ENCODE data around the gene SMARCC1.
"Not testable (repeated sequence)": the region's sequence is repeated elsewhere in the genome, so short reads cannot be mapped to it uniquely, and the experiment has no call there.

The SMARCC1 gene

GRCh38 chr3:47766186-47766585, 15.5 kb downstream of the SMARCC1 start:
- H3K4me3 ChIP-seq (ENCODE audit: low read length), result no peak overlapping the region
- no peak for DNase-seq (ENCODE audit: low read depth)
- TF ChIP-seq CTCF (IDR thresholded peaks at IDR 0.05; ENCODE audit: insufficient read depth, low read depth, low read length, missing control alignments), result no peak

DNA sequence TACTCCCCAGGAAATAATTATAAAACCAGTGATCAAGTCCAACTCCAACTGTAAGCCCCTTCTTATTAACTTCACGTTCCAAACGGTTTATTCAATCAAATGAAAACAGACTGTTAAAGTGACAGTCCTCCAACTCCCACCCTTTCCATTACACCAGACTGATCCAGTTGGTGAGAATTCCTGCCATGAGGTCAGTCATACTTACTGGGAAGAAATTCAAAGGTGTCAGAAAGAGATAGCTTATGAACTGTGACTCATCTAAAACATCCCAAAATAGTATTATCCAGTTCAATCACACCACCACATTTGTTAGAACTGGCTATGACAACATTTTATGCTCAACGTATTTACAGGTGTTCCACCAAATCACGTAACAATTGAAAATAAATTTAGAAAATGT, 19.5 kb downstream of the SMARCC1 start:
- no peak overlapping the region for H3K4me3 ChIP-seq (ENCODE audit: low read length)
- no peak for DNase-seq (ENCODE audit: low read depth)
- no peak for TF ChIP-seq CTCF (IDR thresholded peaks at IDR 0.05; ENCODE audit: insufficient read depth, low read depth, low read length, missing control alignments)

- no peak overlapping the region for H3K4me3 ChIP-seq (ENCODE audit: low read length)
- DNase-seq (ENCODE audit: low read depth), result no peak
- no peak for TF ChIP-seq CTCF (IDR thresholded peaks at IDR 0.05; ENCODE audit: insufficient read depth, low read depth, low read length, missing control alignments)
Measured at GRCh38 chr3:47761046-47761445, 20.6 kb downstream of the SMARCC1 start.

GRCh38 chr3:47760207-47760606, 21.5 kb downstream of the SMARCC1 start:
- not testable (repeated sequence) for H3K4me3 ChIP-seq (ENCODE audit: low read length); DNase-seq (ENCODE audit: low read depth)

DNA sequence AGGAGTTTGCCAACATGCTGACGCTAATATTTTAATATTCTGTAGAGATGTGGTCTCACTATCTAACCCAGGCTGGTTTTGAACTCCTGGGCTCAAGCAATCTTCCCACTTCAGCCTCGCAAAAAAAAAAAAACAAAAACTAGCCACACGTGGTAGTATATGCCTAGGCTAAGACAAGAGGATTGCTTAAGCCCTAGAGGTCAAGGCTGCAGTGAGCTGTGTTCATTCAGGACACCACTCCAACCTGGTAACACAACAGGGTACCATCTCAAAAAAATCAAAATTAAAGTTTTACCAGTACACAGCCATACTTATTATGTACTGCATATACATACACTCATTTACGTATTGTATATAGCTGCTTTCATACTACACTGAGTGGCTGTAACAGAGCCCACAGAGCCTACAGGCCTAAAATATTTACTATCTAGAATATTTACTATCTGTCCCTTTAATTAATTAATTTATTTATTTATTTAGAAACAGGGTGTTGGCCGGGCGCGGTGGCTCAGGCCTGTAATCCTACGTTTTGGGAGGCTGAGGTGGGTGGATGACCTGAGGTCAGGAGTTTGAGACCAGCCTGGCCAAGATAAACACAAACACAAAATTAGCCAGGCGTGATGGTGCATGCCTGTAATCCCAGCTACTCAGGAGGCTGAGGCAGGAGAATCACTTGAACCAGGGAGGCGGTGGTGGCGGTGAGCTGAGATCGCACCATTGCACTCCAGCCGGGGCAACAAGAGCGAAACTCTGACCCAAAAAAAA, 23.2 kb downstream of the SMARCC1 start:
- no peak for DNase-seq (ENCODE audit: low read depth)
- no peak overlapping the region for H3K4me3 ChIP-seq (ENCODE audit: low read length)
- TF ChIP-seq CTCF (IDR thresholded peaks at IDR 0.05; ENCODE audit: insufficient read depth, low read depth, low read length, missing control alignments), result no peak

DNA sequence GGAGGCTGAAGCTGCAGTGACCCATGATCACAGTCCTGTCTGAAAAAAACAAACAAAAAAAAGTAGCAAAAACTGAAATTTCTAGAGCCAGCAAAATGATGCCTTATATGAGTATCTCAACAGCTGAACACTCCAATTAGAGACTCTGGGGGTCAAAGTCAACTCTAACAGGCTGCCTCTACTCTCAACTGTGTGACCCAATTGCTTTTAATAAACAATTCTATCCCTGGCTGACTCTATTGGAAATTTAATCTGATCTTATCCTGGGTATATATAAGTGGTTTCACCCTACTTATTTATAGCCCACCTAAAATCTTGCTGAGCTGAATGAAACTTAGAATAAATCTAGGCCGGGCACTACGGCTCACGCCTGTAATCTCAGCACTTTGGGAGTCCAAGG, 29.0 kb downstream of the SMARCC1 start:
- TF ChIP-seq CTCF (IDR thresholded peaks at IDR 0.05; ENCODE audit: insufficient read depth, low read depth, low read length, missing control alignments), result no peak
- DNase-seq (ENCODE audit: low read depth), result no peak
- no peak overlapping the region for H3K4me3 ChIP-seq (ENCODE audit: low read length)

- H3K4me3 ChIP-seq (ENCODE audit: low read length); DNase-seq (ENCODE audit: low read depth): not testable (repeated sequence)
Measured at GRCh38 chr3:47750811-47751354, 30.8 kb downstream of the SMARCC1 start.

DNA sequence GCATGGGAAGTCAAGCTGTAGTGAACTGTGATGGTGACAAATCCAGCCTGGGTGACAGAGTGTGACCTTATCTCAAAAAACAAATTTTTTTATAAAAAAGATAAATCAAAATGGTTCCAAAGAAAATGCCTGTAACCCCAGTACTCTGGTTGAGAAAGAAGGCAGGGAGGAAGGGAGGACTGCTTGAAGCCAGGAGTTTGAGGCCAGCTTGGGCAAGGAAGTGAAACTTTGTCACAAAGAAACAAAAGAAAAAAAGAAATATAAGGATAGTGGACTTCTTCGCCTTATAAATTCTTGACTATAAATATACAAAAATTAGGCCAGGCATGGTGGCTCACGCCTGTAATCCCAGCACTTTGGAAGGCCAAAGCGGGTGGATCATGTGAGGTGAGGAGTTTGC, 34.1 kb downstream of the SMARCC1 start:
- DNase-seq (ENCODE audit: low read depth), result no peak
- no peak overlapping the region for H3K4me3 ChIP-seq (ENCODE audit: low read length)
- TF ChIP-seq CTCF (IDR thresholded peaks at IDR 0.05; ENCODE audit: insufficient read depth, low read depth, low read length, missing control alignments), result no peak

Data from epithelial cell of esophagus (primary cell).